GM21786 (cell line): Measurements from ENCODE around the gene PCSK4.
A peak's percentile ranks its signal among the peaks of the same experiment; 100 is the strongest.
"Not testable (repeated sequence)": the region's sequence is repeated elsewhere in the genome, so short reads cannot be mapped to it uniquely, and the experiment has no call there.

Experiments used
- ATAC-seq: cut with Tn5 transposase; IDR thresholded peaks from one replicate; pipeline ENCODE4 v1.9.1; 2021; ENCODE audit not compliant: unreplicated experiment

Gene PCSK4

DNA sequence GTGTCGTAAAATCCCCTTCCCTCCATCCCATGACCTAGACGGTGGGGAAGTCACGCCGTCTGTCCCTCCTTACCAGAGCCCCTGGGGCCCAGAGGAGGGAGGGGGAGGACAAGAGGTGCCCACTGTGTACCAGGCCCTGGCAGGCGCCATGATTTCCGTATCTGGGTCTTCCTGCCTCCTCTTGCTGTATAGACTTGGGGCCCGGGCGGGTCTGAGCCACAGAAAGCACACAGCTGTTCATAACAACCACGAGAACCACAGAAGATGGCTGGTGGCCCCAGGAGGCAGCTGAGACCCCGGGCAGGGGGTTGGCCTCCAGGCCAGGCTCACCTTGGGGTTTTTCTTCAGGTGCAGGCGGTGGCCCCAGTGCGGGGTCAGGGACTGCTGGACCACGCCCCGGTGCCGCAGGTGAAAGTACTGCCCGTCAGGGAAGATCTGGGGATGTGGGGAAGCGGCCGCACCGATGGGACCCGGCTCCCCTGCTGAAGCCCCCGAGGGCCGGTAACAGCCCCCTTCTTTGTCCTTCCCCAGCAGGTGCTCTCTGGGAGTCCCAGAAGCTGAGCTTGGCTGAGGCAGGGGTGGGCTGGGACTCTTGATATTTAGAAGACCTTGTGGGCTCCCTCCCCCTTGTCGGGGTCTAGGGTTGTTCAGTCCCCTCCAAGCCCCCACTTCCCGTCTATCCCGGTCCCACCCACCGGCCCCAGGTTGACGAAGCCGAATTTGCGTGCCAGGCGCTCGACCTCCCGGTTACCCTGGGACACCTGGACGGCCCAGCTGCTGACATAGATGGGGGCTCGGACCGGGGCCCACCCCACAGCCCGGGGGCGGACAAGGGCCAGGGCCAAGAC is 463 bp downstream of the PCSK4 start:
- ATAC-seq: no peak

DNA sequence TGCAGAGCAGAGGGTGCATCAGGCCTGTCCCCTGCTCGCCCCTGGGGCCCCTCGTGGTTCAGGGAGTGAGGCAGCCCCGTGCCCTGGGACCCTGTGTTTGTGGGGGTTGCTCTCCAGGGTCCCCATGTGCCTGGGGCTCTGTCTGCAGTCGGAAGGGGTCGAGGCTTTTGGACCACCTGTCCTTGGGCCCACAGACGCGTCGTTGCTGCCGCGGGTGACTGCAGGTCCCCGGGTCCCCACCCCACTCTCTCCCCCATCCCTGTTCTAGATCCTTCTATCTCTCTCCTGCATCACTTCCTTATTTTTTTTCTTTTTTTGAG is 1.9 kb downstream of the PCSK4 start:
- ATAC-seq: no peak

DNA sequence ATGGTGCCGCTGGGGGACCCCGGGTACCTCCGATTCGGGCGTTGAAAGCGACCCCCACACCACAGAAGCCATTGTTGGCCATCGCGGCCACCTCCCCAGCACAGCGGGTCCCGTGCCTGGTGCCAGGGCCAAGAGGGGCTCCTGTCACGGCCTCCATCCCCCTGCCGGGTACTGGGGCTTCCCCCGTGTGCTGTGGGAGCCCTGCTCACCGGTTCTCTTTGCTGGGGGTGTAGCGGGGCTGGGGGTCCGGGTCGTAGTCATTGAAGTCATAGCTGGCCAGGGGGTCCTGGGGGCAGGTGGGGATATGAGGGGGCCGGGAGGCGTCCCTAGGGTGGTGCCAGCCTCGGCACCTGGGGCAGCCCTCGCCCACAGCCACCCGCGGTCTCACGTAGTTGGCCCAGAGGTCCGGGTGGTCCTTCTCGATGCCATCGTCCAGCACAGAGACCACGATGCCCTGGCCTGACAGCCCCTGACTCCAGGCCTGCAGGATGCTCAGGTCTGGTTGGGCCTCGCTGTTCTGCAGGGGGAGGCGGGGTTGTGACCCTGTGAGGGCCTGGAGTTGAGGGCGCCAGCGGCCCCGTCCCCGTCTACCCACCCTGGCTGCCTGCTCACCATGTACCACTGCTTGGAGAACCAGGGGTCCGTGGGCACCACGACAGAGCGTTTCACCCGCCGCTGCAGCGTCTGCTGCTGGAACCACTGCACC is 2.4 kb downstream of the PCSK4 start:
- no peak for ATAC-seq

DNA sequence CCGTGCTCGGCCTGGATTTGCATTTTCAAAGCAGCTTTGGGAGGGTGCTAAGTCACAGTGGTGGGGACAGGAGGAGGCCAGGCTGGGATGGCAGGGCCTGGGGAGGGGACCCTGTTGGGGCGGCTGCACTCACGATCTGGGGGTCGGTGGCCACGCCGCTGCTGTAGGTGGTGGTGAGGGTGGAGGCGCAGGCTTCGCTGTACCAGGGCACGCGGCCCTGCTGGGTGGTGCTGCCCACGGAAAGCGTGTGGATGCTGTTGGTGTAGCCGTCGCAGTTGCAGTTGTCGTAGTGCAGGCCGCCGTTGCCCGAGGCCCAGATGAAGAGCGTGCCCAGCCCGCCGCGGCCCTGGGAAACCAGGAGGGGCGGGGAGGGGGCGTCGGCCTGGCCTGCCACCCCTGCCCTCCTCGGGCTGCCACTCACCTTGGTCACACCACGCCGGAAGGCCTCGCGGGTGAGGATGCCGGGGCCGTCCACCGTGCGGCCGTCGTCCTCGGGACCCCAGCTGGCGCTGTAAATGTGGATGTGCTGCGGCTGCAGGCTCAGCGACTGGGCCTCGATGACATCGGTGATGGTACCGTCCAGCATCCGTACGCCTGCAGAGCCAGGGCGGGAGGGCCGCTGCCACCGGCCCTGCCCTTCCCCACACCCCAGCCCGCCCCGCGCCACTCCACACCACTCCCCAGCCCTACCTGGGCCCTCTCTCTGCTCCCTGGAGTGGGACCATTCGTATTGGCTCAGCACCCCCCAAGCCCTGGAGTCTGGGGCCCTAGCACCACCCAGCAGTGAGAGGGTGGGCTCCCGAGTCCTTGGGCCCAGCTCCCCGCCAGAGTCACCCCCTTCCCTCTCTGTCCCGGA is 3.2 kb downstream of the PCSK4 start:
- no peak for ATAC-seq

- no peak for ATAC-seq
Measured at GRCh38 chr19:1483979-1484428, 6.1 kb downstream of the PCSK4 start.

DNA sequence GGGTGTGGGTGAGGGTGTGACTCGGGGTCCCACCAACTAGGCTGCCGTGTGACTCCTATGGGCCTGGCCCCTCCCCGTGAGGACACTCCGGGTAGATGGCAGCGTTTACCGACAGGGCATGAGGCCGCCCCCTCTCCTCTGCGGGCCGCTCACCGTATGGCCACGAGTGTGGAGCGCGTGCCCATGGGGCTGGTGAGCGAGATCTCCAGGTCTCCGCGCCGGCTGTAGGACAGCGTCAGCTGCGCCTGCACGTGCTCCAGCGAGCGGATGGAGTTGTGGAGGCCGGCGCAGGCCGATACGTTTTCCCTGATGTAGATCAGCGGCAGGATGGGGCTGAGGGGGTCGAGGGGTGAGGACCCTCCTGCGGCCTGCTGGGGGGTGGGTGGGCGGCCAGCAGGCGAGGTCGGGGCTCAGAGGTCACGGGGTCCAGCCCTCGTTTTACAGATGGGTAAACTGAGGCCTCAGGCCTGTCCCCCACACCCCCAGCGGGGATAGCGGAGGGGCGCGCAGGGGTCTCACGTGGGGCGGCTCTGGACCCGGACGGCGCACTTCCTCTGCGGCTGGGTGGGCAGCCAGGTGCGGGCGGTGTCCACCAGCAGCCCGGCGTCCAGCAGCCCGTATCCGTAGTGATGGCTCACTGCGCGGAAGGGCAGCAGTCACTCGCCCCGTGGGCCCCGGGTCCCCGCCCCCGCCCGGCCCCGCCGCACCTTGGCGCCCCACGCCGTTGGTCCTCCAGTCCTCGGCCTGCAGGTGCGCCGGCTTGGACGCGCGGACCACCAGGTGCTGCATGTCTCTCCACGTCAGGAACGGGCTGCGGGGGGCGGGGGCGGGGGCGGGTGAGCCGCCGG is 6.8 kb downstream of the PCSK4 start:
- ATAC-seq: no peak

DNA sequence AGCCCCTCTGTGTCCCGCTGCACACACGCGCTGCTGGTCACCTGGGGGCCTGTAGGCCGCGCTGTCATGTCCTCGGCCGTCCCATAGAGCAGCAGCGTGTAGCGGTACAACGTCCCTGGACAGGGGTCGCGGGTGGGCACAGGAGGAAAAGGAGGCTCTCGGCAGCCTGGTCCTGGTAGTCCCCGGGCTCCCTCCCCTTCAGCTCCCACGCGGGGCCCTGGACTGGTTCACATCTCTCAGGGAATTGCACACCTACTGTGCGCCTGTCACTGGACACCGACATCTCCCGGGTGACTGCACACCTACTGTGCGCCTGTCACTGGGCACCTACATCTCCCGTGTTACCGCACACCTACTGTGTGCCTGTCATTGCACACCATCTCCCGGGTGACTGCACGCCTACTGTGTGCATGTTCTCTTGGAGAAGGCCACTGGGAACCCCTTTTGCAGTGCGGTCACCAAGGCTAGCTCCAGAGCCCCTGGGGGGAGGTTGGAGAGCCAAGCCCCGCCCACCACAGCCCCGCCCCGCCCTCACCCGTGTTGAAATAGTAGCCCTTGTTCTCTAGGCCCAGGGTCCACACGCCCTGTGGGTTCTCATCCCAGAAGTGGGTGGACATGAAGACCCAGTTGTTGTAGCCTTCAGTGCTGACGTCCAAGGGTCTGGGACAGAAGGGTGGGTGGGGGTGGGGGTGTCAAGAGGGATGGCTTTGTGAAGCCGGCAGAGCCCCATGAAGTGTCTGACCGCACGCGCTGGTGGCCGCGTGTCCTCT is 7.6 kb downstream of the PCSK4 start:
- ATAC-seq: no peak

DNA sequence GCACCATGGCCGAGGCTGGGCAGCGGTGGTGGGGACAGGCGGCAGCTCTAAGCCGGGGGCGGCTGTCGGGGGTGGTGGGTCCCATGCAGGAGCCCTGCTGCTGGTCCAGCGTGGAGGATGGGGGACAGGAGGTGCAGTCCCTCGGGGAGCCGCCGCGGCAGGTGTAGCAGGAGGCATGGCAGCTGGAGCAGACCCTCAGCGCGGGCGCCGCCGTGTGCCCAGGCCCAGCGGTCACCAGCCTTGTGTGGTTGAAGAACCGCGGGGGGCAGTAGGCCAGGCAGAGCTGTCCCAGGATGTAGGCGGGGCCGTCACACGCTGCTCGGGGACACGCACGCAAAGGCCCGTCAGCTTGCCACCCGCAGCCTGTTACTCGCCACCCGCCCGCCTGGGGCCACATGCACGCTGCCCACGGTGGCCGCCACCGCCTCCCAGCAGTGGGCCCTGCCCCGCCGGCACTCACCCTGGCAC is 8.2 kb downstream of the PCSK4 start:
- no peak for ATAC-seq

- no peak for ATAC-seq
Measured at GRCh38 chr19:1481224-1481892, 8.8 kb downstream of the PCSK4 start.

DNA sequence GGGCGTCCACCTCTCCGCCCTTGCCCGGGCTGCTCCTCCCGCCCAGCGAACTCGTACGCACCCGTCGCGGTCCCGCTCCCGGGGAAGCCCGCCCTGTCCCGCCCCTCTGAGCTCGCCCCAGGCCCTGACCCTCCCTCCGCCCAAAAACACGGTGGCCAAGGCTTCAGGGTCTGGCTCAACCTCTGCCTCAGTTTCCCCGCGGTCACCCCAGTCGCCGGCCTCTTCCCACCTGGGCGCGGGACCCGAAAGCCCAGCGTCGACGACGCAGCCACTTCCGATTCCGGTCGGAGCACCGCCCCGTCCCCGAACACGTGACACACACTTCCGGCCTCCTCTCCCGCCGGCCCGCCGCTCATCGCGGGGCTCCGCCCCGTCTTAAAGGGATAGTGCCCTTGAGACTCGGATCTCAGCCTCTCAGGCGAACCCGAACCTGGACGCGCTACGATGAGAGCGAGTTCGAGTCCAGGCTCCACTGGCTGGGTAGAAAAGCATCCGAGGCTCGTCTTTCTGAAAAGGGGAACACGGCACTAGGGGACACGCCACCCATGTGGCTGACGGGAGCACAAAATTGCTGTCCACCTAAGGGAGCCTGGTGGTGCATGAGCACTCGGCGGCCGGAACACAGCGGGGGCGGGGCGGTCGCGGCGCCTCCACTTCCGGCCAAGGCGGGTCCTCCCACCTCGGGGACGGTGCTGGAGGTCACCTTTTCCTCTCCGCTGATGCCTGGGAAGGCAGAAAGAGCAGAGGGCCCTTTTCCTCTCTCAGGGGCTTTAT is 11.0 kb downstream of the PCSK4 start, which contains the start of gene C19orf25:
Gene C19orf25, minus strand, starts transcription at position 282 of the 774 bp plus-strand sequence. CDS start 312 bp downstream, outside the sequence.
- ATAC-seq: peak; percentile 84

GRCh38 chr19:1477056-1477455 is 13.1 kb downstream of the PCSK4 start:
- not testable (repeated sequence) for ATAC-seq

GRCh38 chr19:1475751-1476437 is 14.3 kb downstream of the PCSK4 start:
- no peak for ATAC-seq

DNA sequence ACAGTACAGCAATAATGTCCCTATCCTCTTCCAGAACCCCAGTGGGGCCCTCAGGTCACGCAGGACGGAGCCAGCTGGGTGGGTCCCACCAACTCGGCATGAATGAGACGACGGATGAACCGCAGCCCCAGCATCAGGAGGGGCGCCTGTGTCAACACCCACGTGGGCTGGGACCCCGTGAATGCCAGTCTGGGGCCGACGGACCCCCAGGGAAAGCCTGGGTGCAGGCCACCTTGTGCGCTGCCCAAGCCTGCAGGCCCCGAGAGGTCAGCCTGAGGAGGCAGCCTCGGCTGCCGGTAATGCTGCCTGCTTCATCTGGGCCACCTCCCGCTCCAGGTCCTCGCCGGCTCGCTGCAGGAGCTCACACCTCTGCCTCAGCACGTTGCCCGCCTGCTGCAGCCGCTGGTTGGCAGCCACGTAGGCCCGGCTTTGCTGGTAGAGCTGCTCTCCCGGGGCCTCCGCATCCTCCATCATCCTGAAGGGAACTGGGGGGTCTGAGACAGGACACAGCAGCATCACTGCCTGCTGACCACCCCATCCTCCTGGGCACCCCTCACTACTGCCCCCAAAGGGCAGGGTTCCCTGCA is 15.3 kb downstream of the PCSK4 start:
- ATAC-seq: no peak

GRCh38 chr19:1474011-1474764 is 16.0 kb downstream of the PCSK4 start:
- ATAC-seq: no peak

DNA sequence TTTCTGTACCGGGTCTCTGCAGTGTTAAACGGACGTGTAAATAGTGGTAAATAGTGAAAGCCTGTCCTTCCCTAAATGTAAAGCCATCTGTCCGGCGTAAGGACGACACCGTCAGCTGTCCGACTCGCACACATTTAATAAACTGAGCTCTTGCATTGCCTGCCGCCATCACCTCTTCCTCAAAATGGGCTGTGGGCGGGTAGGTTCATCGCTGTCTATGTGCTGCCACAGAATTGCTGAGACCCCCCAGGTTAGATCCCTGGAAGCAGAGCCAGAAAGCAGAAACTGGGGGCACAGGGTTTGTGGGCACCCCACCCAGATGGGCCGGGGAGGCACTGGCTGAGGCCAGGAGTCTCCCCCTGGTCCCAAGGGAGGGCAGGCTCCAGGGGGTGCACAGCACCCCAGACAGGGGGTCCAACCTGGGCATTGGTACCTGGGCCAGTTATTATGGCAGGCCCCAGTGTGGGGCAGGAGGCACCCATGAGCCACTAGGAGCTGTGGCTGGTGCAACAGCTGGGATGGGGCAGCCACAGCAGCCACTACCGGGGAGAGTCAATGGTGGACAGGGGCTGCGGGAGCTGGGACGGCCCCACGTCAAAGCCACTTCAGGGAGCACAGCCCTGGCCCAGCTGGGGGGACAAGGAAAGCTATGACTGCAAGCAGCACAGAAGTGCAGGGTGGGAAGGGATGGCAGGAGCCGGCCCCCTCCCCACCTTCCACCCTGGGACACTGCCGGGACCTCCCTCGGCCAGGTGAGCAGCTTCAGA is 16.9 kb downstream of the PCSK4 start:
- no peak for ATAC-seq
